H9 (cell line): ENCODE measurements around the gene ADGRD1. TPM values are rescaled to one million over a fixed set of nuclear protein-coding genes. Genes with fewer than 3 reads are reported as not detected.

ENCODE experiments used
- DNase-seq: peaks from one replicate; pipeline ENCODE4 v3.0.0-alpha.2; 2017
- H2AFZ ChIP-seq: one replicate; pipeline ENCODE4 v1.6.1; 2013; ENCODE audit warnings: mild to moderate bottlenecking, low read length, control low read depth, moderate library complexity
- H2AK5ac ChIP-seq: 2 replicates; pipeline ENCODE4 v1.6.1; 2013; ENCODE audit warnings: low read length, control low read depth, mixed read lengths; ENCODE audit not compliant: insufficient read length
- H2BK120ac ChIP-seq: one replicate; pipeline ENCODE4 v1.6.1; 2013; ENCODE audit warnings: low read depth, mild to moderate bottlenecking, low read length, control low read depth, inconsistent platforms; ENCODE audit not compliant: poor library complexity, severe bottlenecking
- H2BK12ac ChIP-seq: 2 replicates; pipeline ENCODE4 v1.6.1; 2013; ENCODE audit warnings: low read length, control low read depth, mixed read lengths, low read depth; ENCODE audit not compliant: insufficient read length
- H2BK15ac ChIP-seq: 2 replicates; pipeline ENCODE4 v1.6.1; 2013; ENCODE audit warnings: low read depth, low read length, control low read depth
- H2BK20ac ChIP-seq: one replicate; pipeline ENCODE4 v1.6.1; 2013; ENCODE audit warnings: low read depth, mild to moderate bottlenecking, low read length, control low read depth, inconsistent platforms; ENCODE audit not compliant: poor library complexity, severe bottlenecking
- H2BK5ac ChIP-seq: 2 replicates; pipeline ENCODE4 v1.6.1; 2013; ENCODE audit warnings: low read length, control low read depth, mixed read lengths; ENCODE audit not compliant: insufficient read length
- H3K14ac ChIP-seq: 2 replicates; pipeline ENCODE4 v1.6.1; 2013; ENCODE audit warnings: low read length, control low read depth; ENCODE audit not compliant: insufficient read depth
- H3K18ac ChIP-seq: 2 replicates; pipeline ENCODE4 v1.6.1; 2013; ENCODE audit warnings: low read depth, mild to moderate bottlenecking, mixed read lengths, low read length, control low read depth; ENCODE audit not compliant: insufficient read length
- H3K23ac ChIP-seq: 2 replicates; pipeline ENCODE4 v1.6.1; 2013; ENCODE audit warnings: low read length, control low read depth, mixed read lengths, low read depth; ENCODE audit not compliant: insufficient read length
- H3K23me2 ChIP-seq: 2 replicates; pipeline ENCODE4 v1.6.1; 2013; ENCODE audit warnings: low read depth, mild to moderate bottlenecking, mixed read lengths, low read length, control low read depth; ENCODE audit not compliant: insufficient read length, poor library complexity, severe bottlenecking
- H3K27ac ChIP-seq: 2 replicates; pipeline ENCODE4 v1.5.1; 2013; ENCODE audit warnings: low read length, control low read depth, mixed read lengths, low read depth; ENCODE audit not compliant: insufficient read length
- H3K27me3 ChIP-seq: 2 replicates; pipeline ENCODE4 v1.6.1; 2013; ENCODE audit warnings: low read length, control low read depth, inconsistent platforms; ENCODE audit not compliant: insufficient read depth
- H3K4ac ChIP-seq: 2 replicates; pipeline ENCODE4 v1.6.1; 2013; ENCODE audit warnings: low read depth, mild to moderate bottlenecking, control low read depth, inconsistent platforms, low read length, moderate library complexity
- H3K4me1 ChIP-seq: 2 replicates; pipeline ENCODE4 v1.6.1; 2013; ENCODE audit warnings: low read length, control low read depth, inconsistent platforms; ENCODE audit not compliant: insufficient read depth
- H3K4me2 ChIP-seq: 2 replicates; pipeline ENCODE4 v1.6.1; 2013; ENCODE audit warnings: low read length, control low read depth, mixed read lengths; ENCODE audit not compliant: insufficient read length, insufficient read depth
- H3K56ac ChIP-seq: 2 replicates; pipeline ENCODE4 v1.6.1; 2013; ENCODE audit warnings: low read depth, mild to moderate bottlenecking, mixed read lengths, low read length, control low read depth; ENCODE audit not compliant: insufficient read length
- H3K79me1 ChIP-seq: 2 replicates; pipeline ENCODE4 v1.6.1; 2013; ENCODE audit warnings: low read depth, mild to moderate bottlenecking, moderate library complexity, low read length, control low read depth, inconsistent platforms; ENCODE audit not compliant: insufficient read depth, poor library complexity, severe bottlenecking
- H3K79me2 ChIP-seq: 2 replicates; pipeline ENCODE4 v1.6.1; 2013; ENCODE audit warnings: low read length, control low read depth, inconsistent platforms; ENCODE audit not compliant: insufficient read depth
- H3K9ac ChIP-seq: 2 replicates; pipeline ENCODE4 v1.6.1; 2013; ENCODE audit warnings: low read length, control low read depth, mixed read lengths; ENCODE audit not compliant: insufficient read length; ENCODE audit errors: extremely low read depth
- H3K9me3 ChIP-seq: one replicate; pipeline ENCODE4 v1.6.1; 2013; ENCODE audit warnings: low read depth, low read length, inconsistent platforms; ENCODE audit not compliant: control insufficient read depth
- H3T11ph ChIP-seq: one replicate; pipeline ENCODE4 v1.6.1; 2013; ENCODE audit warnings: mild to moderate bottlenecking, low read length, control low read depth, inconsistent platforms
- H4K20me1 ChIP-seq: one replicate; pipeline ENCODE4 v1.6.1; 2013; ENCODE audit not compliant: control insufficient read depth, insufficient read length, insufficient read depth
- H4K5ac ChIP-seq: 2 replicates; pipeline ENCODE4 v1.6.1; 2013; ENCODE audit warnings: low read depth, mild to moderate bottlenecking, mixed read lengths, low read length, control low read depth; ENCODE audit not compliant: insufficient read length
- H4K8ac ChIP-seq: replicated peaks from 2 replicates; pipeline ENCODE4 v1.6.1; 2013; ENCODE audit warnings: low read length, control low read depth, mixed read lengths, low read depth; ENCODE audit not compliant: insufficient read length
- H4K91ac ChIP-seq: 2 replicates; pipeline ENCODE4 v1.6.1; 2013; ENCODE audit warnings: low read depth, mild to moderate bottlenecking, moderate library complexity, mixed read lengths, low read length, control low read depth; ENCODE audit not compliant: insufficient read length
- H3K27ac Mint-ChIP-seq, 3 experiments: 2 replicates in 2 of 3; 3 replicates in 1 of 3; pipeline ENCODE4 v1.8.0; 2020 to 2021; ENCODE audit warnings: mixed read lengths in 3 of 3, mild to moderate bottlenecking in 1 of 3, moderate library complexity in 1 of 3
- H3K27me3 Mint-ChIP-seq: 2 replicates; pipeline ENCODE4 v1.8.0; 2021; ENCODE audit warnings: low read depth, mild to moderate bottlenecking, moderate library complexity, mixed read lengths
- H3K36me3 Mint-ChIP-seq, 3 experiments: 2 replicates in 2 of 3; 3 replicates in 1 of 3; pipeline ENCODE4 v1.8.0; 2020 to 2021; ENCODE audit warnings: low read depth in 3 of 3, mixed read lengths in 3 of 3; ENCODE audit not compliant: insufficient read depth in 1 of 3
- H3K4me1 Mint-ChIP-seq, 2 experiments: 2 replicates each; pipeline ENCODE4 v1.8.0; 2020; ENCODE audit warnings: mixed read lengths in 2 of 2
- H3K4me3 Mint-ChIP-seq, 2 experiments: 2 replicates in 1 of 2; 3 replicates in 1 of 2; pipeline ENCODE4 v1.8.0; 2020 to 2021; ENCODE audit warnings: mild to moderate bottlenecking in 2 of 2, mixed read lengths in 2 of 2, moderate library complexity in 1 of 2
- H3K9me3 Mint-ChIP-seq, 2 experiments: 2 replicates in 1 of 2; 3 replicates in 1 of 2; pipeline ENCODE4 v1.8.0; 2020; ENCODE audit warnings: mild to moderate bottlenecking in 2 of 2, mixed read lengths in 2 of 2, moderate library complexity in 1 of 2
- CTCF ChIP-seq: fragments of 200-600 bp; sonication (generic); conservative IDR thresholded peaks from 3 replicates; pipeline ENCODE4 v1.8.0; 2021; ENCODE audit warnings: antibody characterized with exemption, mild to moderate bottlenecking
- WGBS: extraction: QIAGEN DNeasy Blood & Tissue Kit; methylation state at CpG from one replicate; pipeline ENCODE4 v1.1.7; 2013; ENCODE audit warnings: missing lambda C conversion rate, low lambda C conversion rate, mixed read lengths; ENCODE audit not compliant: insufficient read length; ENCODE audit errors: extremely low coverage; 5-methylcytosine and 5-hydroxymethylcytosine counted together
- total RNA-seq: library from RNA; stranded (reverse); gene quantifications from 2 replicates; pipeline ENCODE4 v1.2.1, GENCODE V29; 2021

ADGRD1 gene
- total RNA-seq, 1 experiment from 2014 or later, result 0.52 TPM

GRCh38 chr12:130987151-130987931, 33.6 kb downstream of the ADGRD1 start:
- Mint-ChIP-seq H3K27ac (no peak overlapping the region), H3K27me3 (peaks cover 12% of the 10 kb centered on the region), H3K4me1 (0 out of 4 replicates have a peak, but pooled peaks cover 0 to 7% of the 10 kb centered on the region in 2 experiments), H3K9me3 (no peaks in the 10 kb centered on the region), H3K36me3 (no peaks in the 10 kb centered on the region; a peak in 1 of 7 replicates), H3K4me3 (no peak overlapping the region)
- Histone ChIP-seq H2BK5ac (no peak overlapping the region), H3K9me3 (no peaks in the 10 kb centered on the region), H3K18ac (no peak overlapping the region), H2BK12ac (no peak overlapping the region), H4K91ac (no peak overlapping the region), H3K79me1 (no peaks in the 10 kb centered on the region), H2AFZ (no peak overlapping the region), H3T11ph (no peak overlapping the region), H2BK20ac (no peak overlapping the region), H2BK120ac (no peak overlapping the region), H3K27me3 (no peaks in the 10 kb centered on the region), H2AK5ac (no peak overlapping the region), H3K79me2 (no peaks in the 10 kb centered on the region), H3K4ac (no peak overlapping the region), H3K4me1 (no peaks in the 10 kb centered on the region), H4K8ac (no peak overlapping the region), H3K23ac (no peak overlapping the region), H4K20me1 (no peaks in the 10 kb centered on the region), H3K23me2 (no peaks in the 10 kb centered on the region), H3K4me2 (no peak overlapping the region), H3K9ac (no peak overlapping the region), H4K5ac (no peak overlapping the region), H2BK15ac (no peak overlapping the region), H3K14ac (no peak overlapping the region), H3K27ac (no peak overlapping the region), H3K56ac (no peak overlapping the region)
- no peak for TF ChIP-seq CTCF
- no peak for DNase-seq
- WGBS, result no CpG with 5 or more reads among the region's 22 CpGs
